22Rv1 (cell line): ENCODE results near the gene PRDM16.

Source experiments
- H3K27ac ChIP-seq: fragments of 450-650 bp; 2 replicates; pipeline ENCODE4 v1.5.1; 2017
- CTCF ChIP-seq: fragments of 450-650 bp; IDR thresholded peaks from 2 replicates; pipeline ENCODE4 v1.5.1; 2017; ENCODE audit warnings: mild to moderate bottlenecking
- ZFX ChIP-seq: fragments of 450-650 bp; IDR thresholded peaks from 2 replicates; pipeline ENCODE4 v1.6.1; 2017; ENCODE audit warnings: antibody characterized with exemption, borderline replicate concordance

Gene PRDM16

GRCh38 chr1:3145532-3146325 is 76.7 kb downstream of the PRDM16 start:
- no peak overlapping the region for H3K27ac ChIP-seq
- TF ChIP-seq ZFX (no peak), CTCF (no peak)

- TF ChIP-seq ZFX: no peak
- TF ChIP-seq CTCF: no peak
- H3K27ac ChIP-seq: no peak overlapping the region
Observed at GRCh38 chr1:3146458-3146857, 77.5 kb downstream of the PRDM16 start.

GRCh38 chr1:3146907-3147306 is 77.9 kb downstream of the PRDM16 start:
- no peak for TF ChIP-seq CTCF
- TF ChIP-seq ZFX: no peak
- no peak overlapping the region for H3K27ac ChIP-seq

GRCh38 chr1:3148171-3148570 is 79.2 kb downstream of the PRDM16 start:
- no peak for TF ChIP-seq ZFX
- TF ChIP-seq CTCF: no peak
- H3K27ac ChIP-seq: no peak overlapping the region

GRCh38 chr1:3149277-3149676 is 80.3 kb downstream of the PRDM16 start:
- TF ChIP-seq CTCF: no peak
- no peak for TF ChIP-seq ZFX
- H3K27ac ChIP-seq: no peak overlapping the region

GRCh38 chr1:3151456-3151855 is 82.5 kb downstream of the PRDM16 start:
- no peak overlapping the region for H3K27ac ChIP-seq
- TF ChIP-seq ZFX (no peak), CTCF (no peak)

GRCh38 chr1:3152143-3152542 is 83.1 kb downstream of the PRDM16 start:
- TF ChIP-seq ZFX: no peak
- TF ChIP-seq CTCF: no peak
- H3K27ac ChIP-seq: no peak overlapping the region
